ENCODE data around the gene RAB43.
A peak's percentile ranks its signal among the peaks of the same experiment; 100 is the strongest.

Gene RAB43

DNA sequence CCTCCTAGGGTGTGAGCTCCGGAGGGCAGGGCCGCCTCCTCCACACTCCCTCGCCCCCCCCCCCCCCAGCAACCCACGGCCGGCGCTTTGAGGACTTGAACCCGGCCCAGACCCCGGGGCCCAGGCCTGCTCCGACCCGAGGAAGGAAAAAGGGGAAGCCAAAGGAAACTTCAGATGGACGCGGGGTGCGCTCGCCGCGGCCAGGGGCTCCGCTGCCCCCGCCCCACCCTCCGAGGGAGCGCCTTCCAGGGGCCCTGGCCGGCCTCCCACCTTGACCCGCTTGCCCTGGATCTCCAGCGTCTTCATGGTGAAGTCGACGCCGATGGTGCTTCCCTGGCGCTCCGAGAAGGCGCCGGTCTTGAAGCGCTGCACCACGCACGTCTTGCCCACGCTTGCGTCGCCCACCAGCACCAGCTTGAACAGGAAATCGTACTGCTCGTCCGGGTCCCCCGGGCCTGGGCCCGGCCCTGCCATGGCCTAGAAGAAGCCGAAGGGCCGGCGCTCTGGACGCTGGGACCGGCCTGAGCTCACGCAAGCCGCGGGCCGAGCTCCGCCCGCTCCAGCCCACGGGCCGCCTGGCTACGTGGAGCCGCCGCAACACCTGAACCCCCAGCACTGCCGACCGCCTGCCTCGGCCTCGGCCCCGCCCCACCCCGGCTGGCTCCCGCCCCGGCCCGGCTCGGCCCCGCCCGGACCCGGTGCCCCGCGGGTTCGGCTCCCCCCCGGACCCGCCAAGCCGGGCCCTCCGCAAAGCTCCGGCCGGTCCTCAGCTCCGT, 400 bp downstream of the RAB43 start:
- peaks cover 5% of the 10 kb centered on the region for H4K20me1 ChIP-seq (ENCODE audit: insufficient read depth, low read length, poor library complexity, severe bottlenecking)
- peaks cover 15% of the 10 kb centered on the region for H3F3A ChIP-seq (ENCODE audit: low read depth)
- no peaks in the 10 kb centered on the region for H3K9me2 ChIP-seq (replicated peaks; ENCODE audit: low read depth, low read length)
- H3K36me3 ChIP-seq (ENCODE audit: insufficient read depth, low read length) = no peaks in the 10 kb centered on the region
- peaks cover 52% of the 10 kb centered on the region for H3K4me1 ChIP-seq (ENCODE audit: insufficient read depth, low read length, poor library complexity, severe bottlenecking)
- H3K79me2 ChIP-seq (ENCODE audit: insufficient read depth, low read length) = peaks cover 38% of the 10 kb centered on the region
- peak overlapping the region; percentile 57; the same call in 1 of the 2 replicates for H2AFZ ChIP-seq (ENCODE audit: low read length)
- no peak for TF ChIP-seq EZH2phosphoT487 (IDR thresholded peaks at IDR 0.05; ENCODE audit: borderline replicate concordance)
- TF ChIP-seq, protein P1, sequence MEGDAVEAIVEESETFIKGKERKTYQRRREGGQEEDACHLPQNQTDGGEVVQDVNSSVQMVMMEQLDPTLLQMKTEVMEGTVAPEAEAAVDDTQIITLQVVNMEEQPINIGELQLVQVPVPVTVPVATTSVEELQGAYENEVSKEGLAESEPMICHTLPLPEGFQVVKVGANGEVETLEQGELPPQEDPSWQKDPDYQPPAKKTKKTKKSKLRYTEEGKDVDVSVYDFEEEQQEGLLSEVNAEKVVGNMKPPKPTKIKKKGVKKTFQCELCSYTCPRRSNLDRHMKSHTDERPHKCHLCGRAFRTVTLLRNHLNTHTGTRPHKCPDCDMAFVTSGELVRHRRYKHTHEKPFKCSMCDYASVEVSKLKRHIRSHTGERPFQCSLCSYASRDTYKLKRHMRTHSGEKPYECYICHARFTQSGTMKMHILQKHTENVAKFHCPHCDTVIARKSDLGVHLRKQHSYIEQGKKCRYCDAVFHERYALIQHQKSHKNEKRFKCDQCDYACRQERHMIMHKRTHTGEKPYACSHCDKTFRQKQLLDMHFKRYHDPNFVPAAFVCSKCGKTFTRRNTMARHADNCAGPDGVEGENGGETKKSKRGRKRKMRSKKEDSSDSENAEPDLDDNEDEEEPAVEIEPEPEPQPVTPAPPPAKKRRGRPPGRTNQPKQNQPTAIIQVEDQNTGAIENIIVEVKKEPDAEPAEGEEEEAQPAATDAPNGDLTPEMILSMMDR (conservative IDR thresholded peaks at IDR 0.05; ENCODE audit: low read length) = no peak
- H3K4me2 ChIP-seq (ENCODE audit: low read depth, low read length, poor library complexity, severe bottlenecking) = peak overlapping the region; percentile 77
- peak overlapping the region; percentile 80 for H3K4me3 ChIP-seq (ENCODE audit: low read length, poor library complexity, severe bottlenecking)
- no peaks in the 10 kb centered on the region for H3K9me3 ChIP-seq (ENCODE audit: insufficient read depth, low read depth, low read length)
- H3K9ac ChIP-seq (ENCODE audit: low read depth, low read length, poor library complexity, severe bottlenecking) = peak overlapping the region; percentile 87
- no peaks in the 10 kb centered on the region for H3K27me3 ChIP-seq (ENCODE audit: insufficient read depth, low read length, poor library complexity, severe bottlenecking)

DNA sequence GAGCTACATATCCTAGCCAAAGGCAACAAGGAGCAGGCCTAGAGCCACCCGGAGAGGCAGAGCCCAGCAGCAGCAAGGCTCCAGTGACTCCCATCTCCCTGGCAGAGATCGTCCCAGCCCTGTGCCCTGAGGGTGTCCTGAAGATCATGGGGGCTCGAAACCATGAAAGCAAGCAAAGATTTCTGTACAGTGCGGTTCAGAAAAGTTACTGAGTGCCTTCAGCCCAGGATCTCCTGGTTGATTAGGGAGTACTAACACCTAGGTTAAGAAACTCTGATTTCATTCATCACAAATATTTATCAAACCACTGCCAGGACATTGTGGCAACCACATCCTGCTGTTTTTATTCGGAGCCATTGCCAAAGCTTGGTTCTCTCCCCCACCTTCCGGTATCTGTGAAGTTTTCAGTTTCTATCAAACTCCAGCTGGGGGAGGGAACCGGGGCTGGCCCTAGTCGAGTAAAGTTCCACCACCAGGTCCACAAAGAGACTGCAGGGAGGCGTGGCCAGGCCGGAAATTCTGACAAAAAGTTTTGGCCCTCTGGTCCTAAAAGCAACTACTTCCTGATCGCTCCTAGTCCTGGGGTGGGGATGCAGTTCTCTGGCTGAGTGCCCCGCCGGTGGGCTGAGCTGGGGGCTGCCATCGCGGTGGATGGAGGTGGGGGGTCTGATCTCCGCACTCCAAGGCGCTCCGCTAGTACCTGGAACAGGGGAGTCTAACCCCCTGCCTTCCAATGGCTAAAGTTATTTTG, 1.2 kb downstream of the RAB43 start:
- H3K79me2 ChIP-seq (ENCODE audit: insufficient read depth, low read length) = peaks cover 40% of the 10 kb centered on the region
- H3K9ac ChIP-seq (ENCODE audit: low read depth, low read length, poor library complexity, severe bottlenecking) = peak overlapping the region; percentile 87
- H3K4me3 ChIP-seq (ENCODE audit: low read length, poor library complexity, severe bottlenecking) = peak overlapping the region; percentile 80
- H3K4me1 ChIP-seq (ENCODE audit: insufficient read depth, low read length, poor library complexity, severe bottlenecking) = peaks cover 56% of the 10 kb centered on the region
- H3K9me3 ChIP-seq (ENCODE audit: insufficient read depth, low read depth, low read length) = no peaks in the 10 kb centered on the region
- TF ChIP-seq, protein P1 (conservative IDR thresholded peaks at IDR 0.05; ENCODE audit: low read length) = peak; percentile 22; the same call in 1 of the 2 replicates
- TF ChIP-seq EZH2phosphoT487 (IDR thresholded peaks at IDR 0.05; ENCODE audit: borderline replicate concordance) = no peak
- H3K36me3 ChIP-seq (ENCODE audit: insufficient read depth, low read length) = no peaks in the 10 kb centered on the region
- peaks cover 15% of the 10 kb centered on the region for H3F3A ChIP-seq (ENCODE audit: low read depth)
- no peaks in the 10 kb centered on the region for H3K27me3 ChIP-seq (ENCODE audit: insufficient read depth, low read length, poor library complexity, severe bottlenecking)
- peak overlapping the region; percentile 77 for H3K4me2 ChIP-seq (ENCODE audit: low read depth, low read length, poor library complexity, severe bottlenecking)
- H2AFZ ChIP-seq (ENCODE audit: low read length) = 0 out of 2 replicates have a peak overlapping the region, but pooled peaks have one; percentile 57
- peaks cover 5% of the 10 kb centered on the region for H4K20me1 ChIP-seq (ENCODE audit: insufficient read depth, low read length, poor library complexity, severe bottlenecking)
- H3K9me2 ChIP-seq (replicated peaks; ENCODE audit: low read depth, low read length) = no peaks in the 10 kb centered on the region

DNA sequence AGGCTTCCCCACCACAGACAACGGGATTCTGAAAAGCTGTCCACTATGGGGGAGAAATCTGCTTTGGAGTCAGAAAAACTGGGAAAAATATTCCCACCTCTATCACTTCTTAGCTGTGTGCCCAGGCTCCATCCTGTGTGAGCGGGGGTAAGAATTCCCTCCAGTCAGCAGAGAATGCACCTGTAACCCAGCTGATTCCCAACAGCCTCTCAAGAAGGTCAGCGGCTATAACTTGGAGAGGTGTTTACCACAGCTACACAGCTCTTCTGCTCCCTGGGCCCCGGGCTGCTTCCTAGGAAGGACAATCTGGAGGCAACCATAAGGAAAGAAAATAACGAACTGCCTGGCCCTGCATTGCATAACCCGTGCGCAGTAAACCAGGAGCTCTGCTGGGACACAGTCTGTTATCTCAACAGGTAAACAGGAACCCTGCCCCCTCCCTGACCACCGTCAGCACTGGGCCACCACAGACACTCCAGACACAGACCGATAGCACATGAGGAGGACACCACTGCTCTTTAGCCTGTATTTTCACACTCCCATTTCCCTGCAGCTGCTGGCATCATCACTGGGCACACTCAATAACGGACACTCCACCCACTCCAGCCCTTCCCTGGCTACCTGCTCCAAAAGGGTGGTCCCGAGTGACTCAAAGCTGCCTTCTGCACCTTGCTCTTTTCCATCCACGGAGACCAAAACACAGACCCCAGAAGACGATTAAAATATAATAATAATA, 2.1 kb downstream of the RAB43 start:
- Histone ChIP-seq H3F3A (ENCODE audit: low read depth) (peaks cover 15% of the 10 kb centered on the region), H3K9me3 (ENCODE audit: insufficient read depth, low read depth, low read length) (no peaks in the 10 kb centered on the region), H3K27me3 (ENCODE audit: insufficient read depth, low read length, poor library complexity, severe bottlenecking) (no peaks in the 10 kb centered on the region), H2AFZ (ENCODE audit: low read length) (no peak overlapping the region), H3K9me2 (replicated peaks; ENCODE audit: low read depth, low read length) (no peaks in the 10 kb centered on the region), H3K4me2 (ENCODE audit: low read depth, low read length, poor library complexity, severe bottlenecking) (peak overlapping the region; percentile 77), H3K79me2 (ENCODE audit: insufficient read depth, low read length) (peaks cover 40% of the 10 kb centered on the region), H3K36me3 (ENCODE audit: insufficient read depth, low read length) (no peaks in the 10 kb centered on the region), H4K20me1 (ENCODE audit: insufficient read depth, low read length, poor library complexity, severe bottlenecking) (peaks cover 5% of the 10 kb centered on the region), H3K9ac (ENCODE audit: low read depth, low read length, poor library complexity, severe bottlenecking) (peak overlapping the region; percentile 72), H3K4me3 (ENCODE audit: low read length, poor library complexity, severe bottlenecking) (peak overlapping the region; percentile 80), H3K4me1 (ENCODE audit: insufficient read depth, low read length, poor library complexity, severe bottlenecking) (peaks cover 58% of the 10 kb centered on the region)
- TF ChIP-seq EZH2phosphoT487 (IDR thresholded peaks at IDR 0.05; ENCODE audit: borderline replicate concordance) = no peak
- TF ChIP-seq, protein P1 (conservative IDR thresholded peaks at IDR 0.05; ENCODE audit: low read length) = no peak

Measured in Loucy (cell line).